GM06990 (cell line): Measurements from ENCODE around the gene HMGB1.
A peak's percentile ranks its signal among the peaks of the same experiment; 100 is the strongest.

Source experiments
- DNase-seq: peaks from one replicate; pipeline ENCODE4 v3.0.0-alpha.2; 2011; ENCODE audit not compliant: insufficient read length; ENCODE audit errors: extremely low read depth
- H3K27me3 ChIP-seq: replicated peaks from 2 replicates; pipeline ENCODE4 v1.6.0; 2011; ENCODE audit warnings: low read length; ENCODE audit not compliant: control insufficient read depth, insufficient read depth
- H3K36me3 ChIP-seq: 2 replicates; pipeline ENCODE4 v1.5.1; 2011; ENCODE audit warnings: low read length; ENCODE audit not compliant: control insufficient read depth, insufficient read depth
- H3K4me3 ChIP-seq: replicated peaks from 2 replicates; pipeline ENCODE4 v1.5.1; 2011; ENCODE audit warnings: low read depth, mild to moderate bottlenecking, control low read depth, low read length
- CTCF ChIP-seq: IDR thresholded peaks from 2 replicates; pipeline ENCODE4 v1.5.1; 2011; ENCODE audit warnings: low read length, control low read depth, mild to moderate bottlenecking, inconsistent platforms; ENCODE audit not compliant: insufficient read depth, poor library complexity, severe bottlenecking

The HMGB1 gene

DNA sequence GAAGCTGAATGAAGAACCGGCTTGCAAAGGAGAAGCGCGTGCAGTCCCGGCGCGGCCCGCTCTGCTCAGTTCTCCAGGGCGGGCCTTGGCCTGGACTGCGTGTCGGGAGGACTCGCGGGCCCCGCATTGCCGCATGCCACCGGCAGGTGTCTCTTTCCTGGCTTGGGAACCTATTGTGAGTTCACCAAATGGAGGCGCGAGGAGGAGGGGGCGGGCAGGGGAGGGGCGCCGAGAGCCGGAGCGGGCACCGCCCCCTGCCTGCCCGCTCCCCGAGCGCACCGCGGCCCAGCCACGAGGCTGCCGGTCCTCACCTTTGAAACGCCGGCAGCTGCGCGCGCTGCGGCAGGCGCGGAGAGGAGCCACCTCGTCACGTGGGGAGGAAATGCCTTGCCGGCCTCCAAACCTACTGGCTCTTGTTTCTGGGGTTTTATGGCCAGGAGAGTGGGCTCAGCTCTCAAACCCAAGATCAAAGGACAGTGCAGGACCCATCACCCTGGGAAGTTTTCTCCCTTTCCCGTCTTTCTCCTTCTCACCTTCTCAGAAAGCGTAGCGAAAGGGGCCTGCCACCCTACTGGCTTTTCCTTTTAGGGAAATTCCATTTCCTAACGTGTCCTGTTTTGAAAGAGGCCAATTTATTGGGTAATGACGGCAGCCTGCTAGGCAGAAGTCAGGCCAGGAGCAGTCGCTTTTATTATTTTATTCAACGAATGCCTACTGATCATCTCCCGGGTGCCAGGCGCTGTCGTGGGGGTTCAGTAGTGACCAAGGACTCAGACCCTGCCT is 57.2 kb downstream of the HMGB1 start:
- Histone ChIP-seq H3K4me3 (peak overlapping the region; percentile 15; the same call in 1 of the 2 replicates), H3K27me3 (no peaks in the 10 kb centered on the region), H3K36me3 (no peaks in the 10 kb centered on the region)
- TF ChIP-seq CTCF: peak; percentile 85
- peak; percentile 95 for DNase-seq

DNA sequence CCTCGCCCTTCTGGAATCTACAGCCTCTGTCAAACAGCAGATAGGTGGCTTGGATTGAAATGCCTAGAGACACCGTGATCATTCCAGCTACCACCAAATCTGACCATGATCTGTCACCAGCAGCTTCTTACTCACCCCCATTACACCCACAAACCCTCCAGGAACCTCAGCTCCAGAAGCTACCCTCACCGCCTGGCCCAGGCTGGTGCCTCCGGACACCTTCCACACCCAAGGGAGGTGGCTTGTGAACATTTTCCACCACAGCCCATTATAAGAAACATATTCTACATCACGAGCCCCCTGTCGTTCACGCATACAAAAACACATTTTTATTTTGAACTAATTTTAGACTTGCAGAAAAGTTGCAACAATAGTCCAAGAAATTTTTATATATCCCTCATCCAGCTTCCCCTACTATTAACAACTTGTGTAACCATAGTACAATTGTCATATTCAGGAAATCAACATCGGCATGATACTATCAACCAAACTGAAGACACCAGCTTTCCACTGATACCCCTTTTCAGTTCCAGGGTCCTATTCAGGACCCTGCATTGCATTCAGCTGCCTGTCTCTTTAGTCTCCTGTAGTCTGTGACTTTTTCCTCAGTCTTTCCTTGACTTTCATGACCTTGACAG is 58.8 kb downstream of the HMGB1 start:
- no peak overlapping the region for H3K4me3 ChIP-seq
- no peak for TF ChIP-seq CTCF

More for the DNA sequence above, 58.8 kb downstream of the HMGB1 start:
- DNase-seq: no peak
- Histone ChIP-seq H3K36me3 (no peaks in the 10 kb centered on the region), H3K27me3 (no peaks in the 10 kb centered on the region)
